A549 (cell line): ENCODE measurements around the gene RNF214. TPM values are rescaled to one million over a fixed set of nuclear protein-coding genes. Genes with fewer than 3 reads are reported as not detected.

Experiments used
- ATAC-seq, 2 experiments: fragments of 200-7000 bp in 1 of 2; fragments of >200 bp in 1 of 2; cut with Nextera tagmentation in 1 of 2; cut with Tn5 transposase in 1 of 2; 3 replicates each; pipeline versions ENCODE4 v1.8.0 to v1.9.1; 2018 to 2020; ENCODE audit warnings: mild to moderate bottlenecking in 1 of 2, moderate library complexity in 1 of 2
- CTCF ChIA-PET: fragments of 300-600 bp; sonication (Branson Sonifier 250); formaldehyde crosslinking; extraction: SDS; loops from one replicate; lab custom pipeline; 2021; ENCODE audit warnings: antibody characterized with exemption, inconsistent platforms; lab: Yijun Ruan, JAX
- POLR2A ChIA-PET: fragments of 350-600 bp; formaldehyde crosslinking; extraction: SDS; loops from one replicate; lab custom pipeline; 2021; ENCODE audit warnings: antibody characterized with exemption, inconsistent platforms; lab: Yijun Ruan, JAX
- DNase-seq, 2 experiments: peaks; one replicate each; pipeline versions ENCODE4 v3.0.0 to v3.0.0-alpha.2; 2011 to 2016; ENCODE audit warnings: low read depth in 1 of 2, low spot score in 1 of 2
- FAIRE-seq: peaks from 2 replicates; lab custom pipeline; 2011; peaks lifted over from hg19 to GRCh38; lab: Jason Lieb, UNC
- H3K27ac ChIP-seq, 2 experiments: fragments of >200 bp; sonication (Bioruptor Twin); formaldehyde crosslinking; 3 replicates each; pipeline ENCODE4 v1.5.1; 2016 to 2017
- H3K4me1 ChIP-seq: fragments of >200 bp; sonication (Bioruptor Twin); formaldehyde crosslinking; 3 replicates; pipeline ENCODE4 v1.6.1; 2016
- H3K4me2 ChIP-seq: fragments of >200 bp; sonication (Bioruptor Twin); formaldehyde crosslinking; 3 replicates; pipeline ENCODE4 v1.6.1; 2016
- H3K4me3 ChIP-seq: fragments of >200 bp; sonication (Bioruptor Twin); formaldehyde crosslinking; 3 replicates; pipeline ENCODE4 v1.5.1; 2016
- H3K9me3 ChIP-seq: fragments of >200 bp; sonication (Bioruptor Twin); formaldehyde crosslinking; 3 replicates; pipeline ENCODE4 v1.6.1; 2016
- CBX2 ChIP-seq: fragments of 200-600 bp; sonication (generic); IDR thresholded peaks from 2 replicates; pipeline ENCODE4 v1.6.1; 2016; ENCODE audit warnings: low read depth, mild to moderate bottlenecking, borderline replicate concordance
- CHD2 ChIP-seq: fragments of 150-350 bp; IDR thresholded peaks from 2 replicates; pipeline ENCODE4 v1.6.1; 2014; ENCODE audit warnings: low read length; ENCODE audit not compliant: partially characterized antibody
- CHD4 ChIP-seq: fragments of 200-600 bp; sonication (generic); IDR thresholded peaks from 2 replicates; pipeline ENCODE4 v1.6.1; 2016; ENCODE audit warnings: antibody characterized with exemption, mild to moderate bottlenecking, borderline replicate concordance
- CTCF ChIP-seq: fragments of >200 bp; sonication (Bioruptor Twin); formaldehyde crosslinking; IDR thresholded peaks from 3 replicates; pipeline ENCODE4 v1.5.1; 2016
- EHF ChIP-seq: fragments of 250-450 bp; sonication (Bioruptor Pico); IDR thresholded peaks from 2 replicates; pipeline ENCODE4 v1.5.0; 2020; ENCODE audit warnings: mild to moderate bottlenecking
- ELK1 ChIP-seq: fragments of 150-350 bp; IDR thresholded peaks from 2 replicates; pipeline ENCODE4 v1.6.1; 2014; ENCODE audit warnings: low read depth, mild to moderate bottlenecking, low read length
- EP300 ChIP-seq, 2 experiments: fragments of >200 bp; sonication (Bioruptor Twin); formaldehyde crosslinking; IDR thresholded peaks; 2 replicates in 1 of 2; 3 replicates in 1 of 2; pipeline ENCODE4 v1.6.1; 2016 to 2017
- ESRRA ChIP-seq: fragments of 150-350 bp; IDR thresholded peaks from 2 replicates; pipeline ENCODE4 v1.6.1; 2014; ENCODE audit warnings: mild to moderate bottlenecking, low read length, borderline replicate concordance
- FOSB ChIP-seq: fragments of 250-450 bp; sonication (Bioruptor Pico); IDR thresholded peaks from 2 replicates; pipeline ENCODE4 v1.5.0; 2020; ENCODE audit warnings: mild to moderate bottlenecking, moderate library complexity
- FOSL2 ChIP-seq, 2 experiments: fragments of 450-650 bp in 1 of 2; fragments of >200 bp in 1 of 2; sonication (Bioruptor Twin) in 1 of 2; formaldehyde crosslinking; IDR thresholded peaks; 2 replicates each; pipeline versions ENCODE4 v1.5.0 to v1.6.1; 2016 to 2020; ENCODE audit warnings: mild to moderate bottlenecking in 1 of 2, moderate library complexity in 1 of 2
- GATA3 ChIP-seq: IDR thresholded peaks from 2 replicates; pipeline ENCODE4 v1.6.1; 2012; ENCODE audit warnings: borderline replicate concordance
- HDAC2 ChIP-seq: fragments of 200-600 bp; sonication (generic); IDR thresholded peaks from 2 replicates; pipeline ENCODE4 v1.6.1; 2016
- HOXB13 ChIP-seq: fragments of 250-450 bp; sonication (Bioruptor Pico); IDR thresholded peaks from 2 replicates; pipeline ENCODE4 v1.5.0; 2020; ENCODE audit warnings: low read depth, mild to moderate bottlenecking, moderate library complexity
- JUN ChIP-seq, 2 experiments: fragments of >200 bp; sonication (Bioruptor Twin); formaldehyde crosslinking; IDR thresholded peaks; 2 replicates in 1 of 2; 3 replicates in 1 of 2; pipeline ENCODE4 v1.6.1; 2016 to 2017
- JUNB ChIP-seq: fragments of >200 bp; sonication (Bioruptor Twin); formaldehyde crosslinking; IDR thresholded peaks from 2 replicates; pipeline ENCODE4 v1.6.1; 2016
- KDM1A ChIP-seq: fragments of 200-600 bp; sonication (generic); IDR thresholded peaks from 2 replicates; pipeline ENCODE4 v1.6.1; 2016; ENCODE audit warnings: low read depth, mild to moderate bottlenecking
- MAZ ChIP-seq: fragments of 150-350 bp; IDR thresholded peaks from 2 replicates; pipeline ENCODE4 v1.6.1; 2014; ENCODE audit warnings: antibody characterized with exemption, low read depth, low read length, borderline replicate concordance
- MYC ChIP-seq: IDR thresholded peaks from 2 replicates; pipeline ENCODE4 v1.6.1; 2012; ENCODE audit warnings: mild to moderate bottlenecking, inconsistent platforms, low read length, improper control_type of control experiment, borderline replicate concordance
- NFE2L2 ChIP-seq: fragments of 150-350 bp; conservative IDR thresholded peaks from 2 replicates; pipeline ENCODE4 v1.6.1; 2014; ENCODE audit warnings: low read length
- NR3C1 ChIP-seq: fragments of >200 bp; sonication (Bioruptor Twin); formaldehyde crosslinking; IDR thresholded peaks from 3 replicates; pipeline ENCODE4 v1.6.1; 2017
- POLR2A ChIP-seq: IDR thresholded peaks from 2 replicates; pipeline ENCODE4 v1.6.1; 2012; ENCODE audit warnings: mild to moderate bottlenecking, low read length
- RAD21 ChIP-seq, 2 experiments: fragments of >200 bp in 1 of 2; sonication (Bioruptor Twin) in 1 of 2; formaldehyde crosslinking in 1 of 2; IDR thresholded peaks in 1 of 2; conservative IDR thresholded peaks in 1 of 2; 2 replicates in 1 of 2; 3 replicates in 1 of 2; pipeline ENCODE4 v1.6.1; 2012 to 2018; ENCODE audit warnings: inconsistent platforms in 1 of 2
- RARB ChIP-seq: fragments of 250-450 bp; sonication (Bioruptor Pico); IDR thresholded peaks from 2 replicates; pipeline ENCODE4 v1.8.0; 2021; ENCODE audit warnings: mild to moderate bottlenecking, moderate library complexity
- RFX5 ChIP-seq: fragments of 450-650 bp; IDR thresholded peaks from 2 replicates; pipeline ENCODE4 v1.7.1; 2014; ENCODE audit warnings: antibody characterized with exemption, mild to moderate bottlenecking, moderate library complexity
- SMC3 ChIP-seq: fragments of >200 bp; sonication (Bioruptor Twin); formaldehyde crosslinking; IDR thresholded peaks from 3 replicates; pipeline ENCODE4 v1.6.1; 2018; ENCODE audit warnings: inconsistent platforms
- SREBF2 ChIP-seq: fragments of 450-650 bp; IDR thresholded peaks from 2 replicates; pipeline ENCODE4 v1.6.1; 2014; ENCODE audit warnings: mild to moderate bottlenecking, moderate library complexity
- ZC3H11A ChIP-seq: fragments of 450-650 bp; IDR thresholded peaks from 2 replicates; pipeline ENCODE4 v1.6.1; 2014; ENCODE audit warnings: antibody characterized with exemption, mild to moderate bottlenecking
- WGBS: methylation state at CpG from one replicate; pipeline ENCODE4 v1.1.6; 2017; ENCODE audit errors: missing lambda C conversion rate; 5-methylcytosine and 5-hydroxymethylcytosine counted together
- polyA plus RNA-seq, 4 experiments: library from polyadenylated mRNA; depleted of rRNA in 3 of 4; stranded (reverse); fragments of >200 nt; fragmentation: RNase III in 1 of 4; extraction: RNeasy Plus Mini Kit Qiagen cat#74134 plus additional on column Dnase treatment in 1 of 4; gene quantifications; 2 replicates in 3 of 4; 3 replicates in 1 of 4; pipeline ENCODE4 v1.2.3, GENCODE V29; 2011 to 2017

Gene RNF214
- polyA plus RNA-seq, 2 of the 4 experiments (the other 2 are of a cell fraction): 11.0 to 15.9 TPM

- Histone ChIP-seq H3K4me3 (no peak overlapping the region), H3K4me1 (no peaks in the 10 kb centered on the region), H3K27ac (no peak overlapping the region), H3K4me2 (no peak overlapping the region)
- WGBS: 90% methylated on average over 6 of the region's 8 CpGs
- ATAC-seq: no peak
- no peak for FAIRE-seq
- POLR2A ChIA-PET: interaction anchor here (0.5 kb wide), 1 partner anchor 30 kb away, joined by 3 read pairs; no protein-coding TSS in a partner anchor
- no peak for DNase-seq
- CTCF ChIA-PET: no interaction called here
- TF ChIP-seq CTCF (no peak), EP300 (IDR thresholded peaks at IDR 0.05) (no peak), MAZ (no peak), CBX2 (no peak), NFE2L2 (no peak), HOXB13 (CRISPR knock-in tag) (no peak), MYC (no peak), CHD4 (no peak), HDAC2 (no peak), POLR2A (no peak)
- TF ChIP-seq, all 56 proteins: peak for 0
- no peaks in the 10 kb centered on the region for H3K9me3 ChIP-seq
These were observed 42.4 kb upstream of the RNF214 start for GRCh38 chr11:117189941-117190544.

GRCh38 chr11:117191680-117192400, 40.6 kb upstream of the RNF214 start:
- ATAC-seq (no peak), DNase-seq (no peak), FAIRE-seq (no peak)
- Histone ChIP-seq H3K4me1 (no peaks in the 10 kb centered on the region), H3K9me3 (no peaks in the 10 kb centered on the region), H3K4me2 (no peak overlapping the region), H3K4me3 (no peak overlapping the region), H3K27ac (no peak overlapping the region)
- TF ChIP-seq CHD2 (no peak), EP300 (IDR thresholded peaks at IDR 0.05) (no peak), NFE2L2 (no peak), ELK1 (no peak), CBX2 (no peak)
- CTCF ChIA-PET: interaction anchor here (2.4 kb wide), 1 partner anchor 10 kb away, joined by 5 read pairs; no protein-coding TSS in a partner anchor
- POLR2A ChIA-PET: no interaction called here
- 95% methylated on average over 19 of the region's 26 CpGs for WGBS

- TF ChIP-seq CBX2 (no peak), ZC3H11A (no peak), SMC3 (no peak), GATA3 (no peak), RARB (CRISPR knock-in tag) (no peak), NR3C1 (no peak), FOSL2 (IDR thresholded peaks at IDR 0.05) (no peak), FOSL2 (CRISPR knock-in tag; IDR thresholded peaks at IDR 0.05) (no peak), RAD21 (conservative IDR thresholded peaks at IDR 0.05 in 1 of 2, IDR thresholded peaks at IDR 0.05 in 1 of 2) (no peak), FOSB (CRISPR knock-in tag) (no peak), JUNB (no peak), MAZ (no peak), HDAC2 (no peak), ESRRA (no peak), KDM1A (no peak), JUN (IDR thresholded peaks at IDR 0.05) (no peak), RFX5 (no peak), SREBF2 (no peak), EHF (CRISPR knock-in tag) (no peak)
These were observed 40.0 kb upstream of the RNF214 start for GRCh38 chr11:117192401-117192875.

More at GRCh38 chr11:117192401-117192875, 40.0 kb upstream of the RNF214 start:
- ATAC-seq (no peak), DNase-seq (no peak), FAIRE-seq (no peak)
- Histone ChIP-seq H3K9me3 (no peaks in the 10 kb centered on the region), H3K4me2 (no peak overlapping the region), H3K4me1 (no peaks in the 10 kb centered on the region; the same call in 2 of the 3 replicates), H3K27ac (no peak overlapping the region), H3K4me3 (no peak overlapping the region)
- ChIA-PET CTCF (interaction anchor here (2.4 kb wide), 1 partner anchor 11 kb away, joined by 5 read pairs; no protein-coding TSS in a partner anchor), POLR2A (no interaction called here)
- WGBS: 98% methylated on average over 10 of the region's 17 CpGs
